AG04450 (cell line): Measurements from ENCODE around the gene CLCN1. TPM values are rescaled to one million over a fixed set of nuclear protein-coding genes. Genes with fewer than 3 reads are reported as not detected.
A peak's percentile ranks its signal among the peaks of the same experiment; 100 is the strongest.

Experiments used
- CTCF ChIA-PET: fragments of 300-600, 350-600 bp; formaldehyde crosslinking; extraction: SDS; loops from one replicate; lab custom pipeline; 2022; ENCODE audit warnings: antibody characterized with exemption, inconsistent platforms; lab: Charles Lee
- POLR2A ChIA-PET: fragments of 350-600 bp; formaldehyde crosslinking; extraction: SDS; loops from one replicate; lab custom pipeline; 2021; ENCODE audit warnings: antibody characterized with exemption, inconsistent platforms; lab: Yijun Ruan, JAX
- DNase-seq: peaks from one replicate; pipeline ENCODE4 v3.0.0-alpha.2; 2011; ENCODE audit warnings: low read depth, low spot score
- H3K27ac ChIP-seq: one replicate; pipeline ENCODE4 v1.5.1; 2012; ENCODE audit warnings: low read depth, low read length, control low read depth
- H3K27me3 ChIP-seq: one replicate; pipeline ENCODE4 v1.6.0; 2012; ENCODE audit warnings: low read length; ENCODE audit not compliant: control insufficient read depth, insufficient read depth
- H3K4me3 ChIP-seq: 2 replicates; pipeline ENCODE4 v1.5.1; 2011; ENCODE audit warnings: mild to moderate bottlenecking, low read depth, low read length, control low read depth
- H3K9me3 ChIP-seq: 2 replicates; pipeline ENCODE4 v1.5.1; 2012; ENCODE audit warnings: low read length; ENCODE audit not compliant: control insufficient read depth, insufficient read depth
- polyA plus RNA-seq: library from polyadenylated mRNA; depleted of rRNA; stranded (reverse); fragments of >200 nt; gene quantifications from 2 replicates; pipeline ENCODE4 v1.2.3, GENCODE V29; 2011
- TF ChIP-seq, protein P1 (sequence below): IDR thresholded peaks from 2 replicates; pipeline ENCODE4 v1.5.1; 2011; ENCODE audit warnings: low read depth, low read length, control low read depth, inconsistent platforms

The CLCN1 gene
- polyA plus RNA-seq, 1 experiment = not detected

DNA sequence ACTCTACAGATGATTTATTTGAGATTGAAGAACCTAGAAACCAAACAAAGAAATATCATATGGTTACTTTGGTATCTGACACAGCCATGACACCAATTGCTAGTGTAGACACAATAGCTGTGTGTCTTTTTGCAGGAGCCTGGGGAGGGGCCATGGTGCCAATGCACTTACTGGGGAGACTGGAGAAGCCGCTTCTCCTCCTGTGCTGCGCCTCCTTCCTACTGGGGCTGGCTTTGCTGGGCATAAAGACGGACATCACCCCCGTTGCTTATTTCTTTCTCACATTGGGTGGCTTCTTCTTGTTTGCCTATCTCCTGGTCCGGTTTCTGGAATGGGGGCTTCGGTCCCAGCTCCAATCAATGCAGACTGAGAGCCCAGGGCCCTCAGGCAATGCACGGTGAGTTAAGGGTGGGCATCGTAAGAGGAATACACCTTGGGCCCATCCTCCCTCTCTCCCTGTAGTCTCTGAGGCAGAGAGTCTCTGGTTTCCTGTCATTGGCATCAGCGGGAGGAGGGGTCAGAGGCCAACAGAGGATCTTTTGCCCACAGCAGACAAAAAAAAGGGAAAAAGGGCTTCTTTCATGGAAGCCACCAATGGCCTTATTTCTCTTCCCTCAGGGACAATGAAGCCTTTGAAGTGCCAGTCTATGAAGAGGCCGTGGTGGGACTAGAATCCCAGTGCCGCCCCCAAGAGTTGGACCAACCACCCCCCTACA is 29.9 kb upstream of the CLCN1 start:
- DNase-seq = no peak
- TF ChIP-seq, protein P1, sequence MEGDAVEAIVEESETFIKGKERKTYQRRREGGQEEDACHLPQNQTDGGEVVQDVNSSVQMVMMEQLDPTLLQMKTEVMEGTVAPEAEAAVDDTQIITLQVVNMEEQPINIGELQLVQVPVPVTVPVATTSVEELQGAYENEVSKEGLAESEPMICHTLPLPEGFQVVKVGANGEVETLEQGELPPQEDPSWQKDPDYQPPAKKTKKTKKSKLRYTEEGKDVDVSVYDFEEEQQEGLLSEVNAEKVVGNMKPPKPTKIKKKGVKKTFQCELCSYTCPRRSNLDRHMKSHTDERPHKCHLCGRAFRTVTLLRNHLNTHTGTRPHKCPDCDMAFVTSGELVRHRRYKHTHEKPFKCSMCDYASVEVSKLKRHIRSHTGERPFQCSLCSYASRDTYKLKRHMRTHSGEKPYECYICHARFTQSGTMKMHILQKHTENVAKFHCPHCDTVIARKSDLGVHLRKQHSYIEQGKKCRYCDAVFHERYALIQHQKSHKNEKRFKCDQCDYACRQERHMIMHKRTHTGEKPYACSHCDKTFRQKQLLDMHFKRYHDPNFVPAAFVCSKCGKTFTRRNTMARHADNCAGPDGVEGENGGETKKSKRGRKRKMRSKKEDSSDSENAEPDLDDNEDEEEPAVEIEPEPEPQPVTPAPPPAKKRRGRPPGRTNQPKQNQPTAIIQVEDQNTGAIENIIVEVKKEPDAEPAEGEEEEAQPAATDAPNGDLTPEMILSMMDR = no peak
- ChIA-PET CTCF (interaction anchor here (0.9 to 1.0 kb wide), 2 partner anchors 13 to 71 kb away, joined by 3 to 5 read pairs; no protein-coding TSS in a partner anchor), POLR2A (no interaction called here)
- Histone ChIP-seq H3K4me3 (no peak overlapping the region), H3K9me3 (peaks cover 8% of the 10 kb centered on the region), H3K27me3 (no peaks in the 10 kb centered on the region), H3K27ac (no peak overlapping the region)

DNA sequence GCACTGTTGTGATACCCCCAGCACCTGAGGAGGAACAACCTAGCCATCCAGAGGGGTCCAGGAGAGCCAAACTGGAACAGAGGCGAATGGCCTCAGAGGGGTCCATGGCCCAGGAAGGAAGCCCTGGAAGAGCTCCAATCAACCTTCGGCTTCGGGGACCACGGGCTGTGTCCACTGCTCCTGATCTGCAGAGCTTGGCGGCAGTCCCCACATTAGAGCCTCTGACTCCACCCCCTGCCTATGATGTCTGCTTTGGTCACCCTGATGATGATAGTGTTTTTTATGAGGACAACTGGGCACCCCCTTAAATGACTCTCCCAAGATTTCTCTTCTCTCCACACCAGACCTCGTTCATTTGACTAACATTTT is 29.4 kb upstream of the CLCN1 start:
- TF ChIP-seq, protein P1 = no peak
- Histone ChIP-seq H3K9me3 (peaks cover 8% of the 10 kb centered on the region), H3K27ac (no peak overlapping the region), H3K27me3 (no peaks in the 10 kb centered on the region), H3K4me3 (no peak overlapping the region)
- POLR2A ChIA-PET = no interaction called here
- CTCF ChIA-PET = interaction anchor here (0.9 to 1.0 kb wide), 2 partner anchors 13 to 71 kb away, joined by 3 to 5 read pairs; no protein-coding TSS in a partner anchor
- DNase-seq = no peak

DNA sequence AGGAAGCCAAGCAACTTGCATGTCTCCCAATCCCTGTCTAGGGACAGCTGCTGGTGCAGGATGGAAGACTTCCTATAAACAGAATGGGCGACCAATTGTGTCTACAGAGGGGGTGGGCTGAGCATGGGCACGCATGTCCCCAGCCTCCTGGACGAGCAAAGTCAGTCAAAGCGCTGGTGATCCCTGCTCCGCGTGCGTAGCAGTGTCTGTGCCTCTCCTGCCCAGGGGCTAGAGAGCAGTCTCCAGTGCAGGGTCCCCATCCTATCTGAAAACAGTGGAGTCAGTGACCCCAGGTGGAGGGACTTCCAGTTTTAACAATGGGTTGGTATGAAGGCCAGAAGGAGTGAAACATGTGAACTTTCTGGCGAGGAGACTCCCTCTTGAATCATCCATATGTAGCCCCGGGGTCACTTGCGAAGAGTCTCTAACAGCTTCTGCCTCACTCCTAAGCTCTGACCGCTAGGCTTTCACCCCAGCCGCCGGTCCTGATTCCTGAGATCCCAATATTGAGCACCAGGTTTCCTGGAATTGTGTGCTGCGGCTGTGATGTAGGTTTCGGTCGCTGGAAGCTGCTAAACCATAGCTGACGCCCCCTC is 28.5 kb upstream of the CLCN1 start:
- ChIA-PET CTCF (interaction anchor here (0.9 to 1.7 kb wide), 8 partner anchors 8 to 93 kb away, joined by 3 to 11 read pairs (median 5); partner anchors contain the start of genes GSTK1 and ZYX), POLR2A (interaction anchor here (0.6 to 1.5 kb wide), 13 partner anchors 8 to 110 kb away, joined by 3 to 9 read pairs (median 4); partner anchors contain the start of genes GSTK1 and ZYX)
- H3K27ac ChIP-seq = no peak overlapping the region
- H3K9me3 ChIP-seq = peaks cover 8% of the 10 kb centered on the region
- peak overlapping the region; percentile 45 for H3K4me3 ChIP-seq
- DNase-seq = no peak
- no peaks in the 10 kb centered on the region for H3K27me3 ChIP-seq
- TF ChIP-seq, protein P1 = no peak

DNA sequence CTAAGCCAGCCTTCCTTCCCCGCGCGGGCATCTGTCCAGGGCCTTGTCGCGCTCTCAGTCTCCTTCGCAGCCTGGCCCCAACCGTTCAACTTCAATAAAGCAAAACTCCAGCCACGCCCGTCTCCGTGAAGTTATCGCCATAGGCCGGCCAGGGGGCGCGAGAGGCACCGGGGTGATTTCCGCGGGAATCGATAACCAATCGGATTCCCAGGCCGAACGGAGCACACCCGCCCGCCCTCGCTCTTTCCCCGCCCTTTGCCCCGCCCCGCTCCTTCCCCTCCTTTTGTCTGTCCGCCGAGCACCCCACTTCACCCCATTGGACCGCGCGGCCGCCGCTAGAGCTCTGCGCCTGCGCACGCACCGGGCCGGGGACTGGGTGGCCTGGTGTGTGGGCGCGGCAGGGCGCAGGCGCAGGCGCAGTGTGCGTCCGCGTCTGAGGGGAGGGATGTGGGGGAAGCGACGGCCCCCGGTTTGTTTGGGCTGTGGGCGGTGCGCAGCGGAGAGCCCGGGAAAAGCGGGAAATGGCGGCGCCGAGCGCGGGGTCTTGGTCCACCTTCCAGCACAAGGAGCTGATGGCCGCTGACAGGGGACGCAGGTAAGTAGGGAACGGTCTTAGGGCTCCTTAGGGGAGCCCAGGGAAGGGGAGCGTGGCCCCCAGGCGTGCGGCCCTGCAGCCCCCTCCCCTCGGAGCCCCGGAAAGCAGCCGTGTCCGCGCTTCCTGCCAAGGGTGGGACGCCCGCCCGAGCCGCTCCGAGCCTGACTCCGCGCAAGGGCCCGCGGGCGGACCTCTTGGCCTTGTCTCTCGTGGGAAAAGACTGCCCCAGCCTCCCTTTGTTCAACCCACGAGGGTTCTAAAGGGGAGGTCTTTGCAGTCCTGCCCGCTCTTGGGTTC is 27.7 kb upstream of the CLCN1 start, which contains the start of gene CASP2:
TSS of gene CASP2 (plus strand) at position 417 of the 892 bp plus-strand sequence. CDS start at position 522, 105 bp downstream.
- Histone ChIP-seq H3K27ac (peak within 1 kb of the TSS; percentile 61), H3K9me3 (peaks cover 8% of the 10 kb centered on the region), H3K4me3 (peak within 1 kb of the TSS; percentile 79), H3K27me3 (no peaks in the 10 kb centered on the region)
- POLR2A ChIA-PET = interaction anchor here (0.6 to 1.5 kb wide), 15 partner anchors 8 to 109 kb away, joined by 3 to 9 read pairs (median 4); partner anchors contain the start of genes GSTK1 and ZYX
- TF ChIP-seq, protein P1 = peak; percentile 44
- DNase-seq = peak; percentile 91
- CTCF ChIA-PET = interaction anchor here (0.6 to 1.7 kb wide), 11 partner anchors 8 to 129 kb away, joined by 3 to 11 read pairs (median 4); partner anchors contain the start of genes GSTK1 and ZYX
